Measurements from ENCODE around the gene ALPI. TPM values are rescaled to one million over a fixed set of nuclear protein-coding genes. Genes with fewer than 3 reads are reported as not detected.
"Not testable (repeated sequence)": the region's sequence is repeated elsewhere in the genome, so short reads cannot be mapped to it uniquely, and the experiment has no call there.

ALPI gene
- total RNA-seq, 1 experiment from 2014 or later = not detected

DNA sequence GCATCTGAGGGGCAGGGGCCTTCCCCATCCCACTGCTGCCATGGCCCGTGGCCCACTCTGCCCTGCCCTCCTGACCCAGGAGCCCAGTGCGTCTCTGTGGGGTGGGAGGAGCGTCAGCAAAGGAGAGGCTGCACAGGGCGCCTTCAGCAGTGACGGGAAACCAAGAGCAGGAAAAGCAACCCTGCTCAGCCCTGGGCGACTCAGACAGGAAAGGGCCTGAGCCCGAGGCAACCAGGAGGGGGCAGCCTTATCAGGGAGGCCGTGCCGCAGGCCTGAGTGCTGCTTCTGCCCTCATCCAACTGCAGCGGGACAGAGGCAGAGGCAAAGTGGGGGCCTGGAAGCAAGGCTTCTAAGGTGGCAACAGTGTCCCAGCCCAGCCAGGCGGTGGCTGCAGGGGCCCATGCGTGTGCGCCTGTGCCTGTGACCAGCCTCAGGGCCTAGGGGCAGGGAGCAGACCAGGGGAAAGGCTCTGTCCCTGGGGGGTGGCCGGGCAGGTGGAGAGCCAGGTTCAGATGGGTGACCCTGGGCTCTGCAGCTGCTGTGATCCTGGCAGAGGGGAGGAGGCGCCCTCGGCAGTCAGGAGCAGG, 23.3 kb upstream of the ALPI start:
- H3K4me3 Mint-ChIP-seq (ENCODE audit: unreplicated experiment) = no peak overlapping the region
- POLR2A ChIA-PET = no interaction called here

DNA sequence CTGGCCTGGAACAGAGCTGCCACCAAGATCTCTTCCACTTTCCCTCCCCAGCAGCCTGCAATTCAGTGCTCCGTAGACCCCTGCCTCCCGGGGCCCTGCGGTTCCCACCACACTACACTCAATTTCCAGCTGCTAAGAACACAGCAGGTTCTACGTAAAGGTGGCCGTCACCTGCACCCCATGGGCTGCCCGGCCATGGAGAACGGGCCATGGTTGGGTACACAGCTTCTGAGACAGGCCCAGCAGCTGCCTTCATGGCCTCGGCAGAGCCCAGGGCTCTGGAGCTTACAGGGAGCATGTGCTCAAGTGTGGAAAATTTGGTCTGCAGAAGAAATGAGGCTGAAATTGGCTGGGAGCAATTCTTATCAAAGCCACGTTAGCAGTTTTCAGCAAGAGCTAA, 22.3 kb upstream of the ALPI start:
- POLR2A ChIA-PET; H3K36me3 Mint-ChIP-seq (ENCODE audit: insufficient read depth, unreplicated experiment); H3K4me1 Mint-ChIP-seq (ENCODE audit: insufficient read depth, unreplicated experiment); intact Hi-C loops (cut with micrococcal nuclease); H3K9me3 Mint-ChIP-seq (ENCODE audit: unreplicated experiment); H3K27ac Mint-ChIP-seq (ENCODE audit: low read depth, unreplicated experiment); DNase-seq (ENCODE audit: unreplicated experiment); H3K4me3 Mint-ChIP-seq (ENCODE audit: unreplicated experiment); CTCF ChIA-PET; BruUV-seq (replicated peaks): not testable (repeated sequence)
- H3K27me3 Mint-ChIP-seq (ENCODE audit: insufficient read depth, unreplicated experiment) = peaks cover 10% of the 10 kb centered on the region

More for the DNA sequence above, 23.3 kb upstream of the ALPI start:
- H3K36me3 Mint-ChIP-seq (ENCODE audit: insufficient read depth, unreplicated experiment) = no peaks in the 10 kb centered on the region
- peaks cover 10% of the 10 kb centered on the region for H3K27me3 Mint-ChIP-seq (ENCODE audit: insufficient read depth, unreplicated experiment)
- no TSS peak for BruUV-seq (replicated peaks)
- no peak overlapping the region for H3K27ac Mint-ChIP-seq (ENCODE audit: low read depth, unreplicated experiment)
- H3K9me3 Mint-ChIP-seq (ENCODE audit: unreplicated experiment) = no peaks in the 10 kb centered on the region
- CTCF ChIA-PET = interaction anchor here (0.9 kb wide), 1 partner anchor 525 kb away, joined by 4 read pairs; no protein-coding TSS in a partner anchor
- TF ChIP-seq CTCF (IDR thresholded peaks at IDR 0.05; ENCODE audit: unreplicated experiment) = no peak
- intact Hi-C loops (cut with micrococcal nuclease) = no loop called here
- DNase-seq (ENCODE audit: unreplicated experiment) = no peak
- no peaks in the 10 kb centered on the region for H3K4me1 Mint-ChIP-seq (ENCODE audit: insufficient read depth, unreplicated experiment)

DNA sequence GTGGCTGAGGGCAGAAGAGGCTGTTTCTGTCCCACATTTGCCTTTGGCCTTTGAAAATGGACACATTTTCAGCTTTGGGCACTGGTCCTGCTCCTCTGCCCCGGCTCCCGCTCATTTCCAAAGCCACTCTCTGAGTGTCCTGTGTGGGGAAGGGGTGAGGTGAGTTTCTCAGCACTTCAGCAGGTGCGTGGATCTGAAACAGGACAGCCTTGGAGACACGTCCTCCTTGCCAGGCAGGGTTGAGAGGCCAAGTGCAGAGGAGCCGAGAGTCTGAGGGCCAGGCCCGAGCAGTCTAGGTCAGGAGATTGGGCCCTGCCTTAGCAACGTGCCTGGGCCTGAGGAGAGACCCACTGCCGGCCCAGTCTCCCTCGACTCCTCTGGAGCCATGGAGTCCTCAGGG, 21.9 kb upstream of the ALPI start:
- CTCF ChIA-PET = no interaction called here
- no TSS peak for BruUV-seq (replicated peaks)
- no peak overlapping the region for H3K4me3 Mint-ChIP-seq (ENCODE audit: unreplicated experiment)
- DNase-seq (ENCODE audit: unreplicated experiment) = no peak
- H3K36me3 Mint-ChIP-seq (ENCODE audit: insufficient read depth, unreplicated experiment) = no peaks in the 10 kb centered on the region
- no peaks in the 10 kb centered on the region for H3K4me1 Mint-ChIP-seq (ENCODE audit: insufficient read depth, unreplicated experiment)
- H3K27ac Mint-ChIP-seq (ENCODE audit: low read depth, unreplicated experiment) = no peak overlapping the region
- H3K9me3 Mint-ChIP-seq (ENCODE audit: unreplicated experiment) = no peaks in the 10 kb centered on the region
- POLR2A ChIA-PET = interaction anchor here (0.5 kb wide), 1 partner anchor 191 kb away, joined by 3 read pairs; no protein-coding TSS in a partner anchor
- TF ChIP-seq CTCF (IDR thresholded peaks at IDR 0.05; ENCODE audit: unreplicated experiment) = no peak
- intact Hi-C loops (cut with micrococcal nuclease) = no loop called here
- H3K27me3 Mint-ChIP-seq (ENCODE audit: insufficient read depth, unreplicated experiment) = peaks cover 10% of the 10 kb centered on the region

- no peak for DNase-seq (ENCODE audit: unreplicated experiment)
- H3K36me3 Mint-ChIP-seq (ENCODE audit: insufficient read depth, unreplicated experiment) = no peaks in the 10 kb centered on the region
- peaks cover 10% of the 10 kb centered on the region for H3K27me3 Mint-ChIP-seq (ENCODE audit: insufficient read depth, unreplicated experiment)
- intact Hi-C loops (cut with micrococcal nuclease) = no loop called here
- no peak for TF ChIP-seq CTCF (IDR thresholded peaks at IDR 0.05; ENCODE audit: unreplicated experiment)
- H3K27ac Mint-ChIP-seq (ENCODE audit: low read depth, unreplicated experiment) = no peak overlapping the region
- no peak overlapping the region for H3K4me3 Mint-ChIP-seq (ENCODE audit: unreplicated experiment)
- BruUV-seq (replicated peaks) = no TSS peak
- H3K4me1 Mint-ChIP-seq (ENCODE audit: insufficient read depth, unreplicated experiment) = no peaks in the 10 kb centered on the region
- H3K9me3 Mint-ChIP-seq (ENCODE audit: unreplicated experiment) = no peaks in the 10 kb centered on the region
- ChIA-PET CTCF (interaction anchor here (1.0 to 1.9 kb wide), 3 partner anchors 8 to 512 kb away, joined by 3 to 6 read pairs (median 5); no protein-coding TSS in a partner anchor), POLR2A (interaction anchor here (0.5 kb wide), 1 partner anchor 191 kb away, joined by 3 read pairs; no protein-coding TSS in a partner anchor)
Measured at GRCh38 chr2:232434563-232435374, 21.2 kb upstream of the ALPI start.

Data from MCF 10A (cell line).